ENCODE results near the gene MTUS2.

Gene MTUS2

GRCh38 chr13:28872427-28873176 lies 52.5 kb downstream of the MTUS2 start:
- DNase-seq = no peak
- no peak for TF ChIP-seq GATA1 (IDR thresholded peaks at IDR 0.05; ENCODE audit: low read depth, low read length)
- TF ChIP-seq POLR2A (IDR thresholded peaks at IDR 0.05; ENCODE audit: low read length) = no peak

GRCh38 chr13:28875846-28876615 lies 55.9 kb downstream of the MTUS2 start:
- TF ChIP-seq GATA1 (IDR thresholded peaks at IDR 0.05; ENCODE audit: low read depth, low read length) = no peak
- no peak for TF ChIP-seq POLR2A (IDR thresholded peaks at IDR 0.05; ENCODE audit: low read length)
- no peak for DNase-seq

GRCh38 chr13:28877408-28877807 lies 57.3 kb downstream of the MTUS2 start:
- TF ChIP-seq POLR2A (IDR thresholded peaks at IDR 0.05; ENCODE audit: low read length) = no peak
- no peak for TF ChIP-seq GATA1 (IDR thresholded peaks at IDR 0.05; ENCODE audit: low read depth, low read length)
- DNase-seq = no peak

- no peak for DNase-seq
- TF ChIP-seq GATA1 (IDR thresholded peaks at IDR 0.05; ENCODE audit: low read depth, low read length) (no peak), POLR2A (IDR thresholded peaks at IDR 0.05; ENCODE audit: low read length) (no peak)
Observed at GRCh38 chr13:28885181-28885580, 65.0 kb downstream of the MTUS2 start.

GRCh38 chr13:28889086-28889732 lies 69.1 kb downstream of the MTUS2 start:
- DNase-seq = no peak
- no peak for TF ChIP-seq GATA1 (IDR thresholded peaks at IDR 0.05; ENCODE audit: low read depth, low read length)
- no peak for TF ChIP-seq POLR2A (IDR thresholded peaks at IDR 0.05; ENCODE audit: low read length)

GRCh38 chr13:28890712-28891111 lies 70.6 kb downstream of the MTUS2 start:
- TF ChIP-seq POLR2A (IDR thresholded peaks at IDR 0.05; ENCODE audit: low read length) (no peak), GATA1 (IDR thresholded peaks at IDR 0.05; ENCODE audit: low read depth, low read length) (no peak)

GRCh38 chr13:28918030-28918429 lies 97.9 kb downstream of the MTUS2 start:
- TF ChIP-seq POLR2A (IDR thresholded peaks at IDR 0.05; ENCODE audit: low read length) (no peak), GATA1 (IDR thresholded peaks at IDR 0.05; ENCODE audit: low read depth, low read length) (no peak)
- no peak for DNase-seq

More at GRCh38 chr13:28890712-28891111, 70.6 kb downstream of the MTUS2 start:
- DNase-seq = no peak

- DNase-seq = no peak
- no peak for TF ChIP-seq POLR2A (IDR thresholded peaks at IDR 0.05; ENCODE audit: low read length)
- TF ChIP-seq GATA1 (IDR thresholded peaks at IDR 0.05; ENCODE audit: low read depth, low read length) = no peak
Observed at GRCh38 chr13:28922341-28922740, 102.2 kb downstream of the MTUS2 start.

- DNase-seq = no peak
- TF ChIP-seq POLR2A (IDR thresholded peaks at IDR 0.05; ENCODE audit: low read length) (no peak), GATA1 (IDR thresholded peaks at IDR 0.05; ENCODE audit: low read depth, low read length) (no peak)
Observed at GRCh38 chr13:28935104-28935503, 115.0 kb downstream of the MTUS2 start.

- TF ChIP-seq GATA1 (IDR thresholded peaks at IDR 0.05; ENCODE audit: low read depth, low read length) = no peak
- no peak for TF ChIP-seq POLR2A (IDR thresholded peaks at IDR 0.05; ENCODE audit: low read length)
Observed at GRCh38 chr13:28942906-28943305, 122.8 kb downstream of the MTUS2 start.

GRCh38 chr13:28953714-28954418 lies 133.7 kb downstream of the MTUS2 start:
- no peak for DNase-seq
- TF ChIP-seq GATA1 (IDR thresholded peaks at IDR 0.05; ENCODE audit: low read depth, low read length) (no peak), POLR2A (IDR thresholded peaks at IDR 0.05; ENCODE audit: low read length) (no peak)

More at GRCh38 chr13:28942906-28943305, 122.8 kb downstream of the MTUS2 start:
- no peak for DNase-seq

GRCh38 chr13:28954419-28954725 lies 134.2 kb downstream of the MTUS2 start:
- TF ChIP-seq GATA1 (IDR thresholded peaks at IDR 0.05; ENCODE audit: low read depth, low read length) (no peak), POLR2A (IDR thresholded peaks at IDR 0.05; ENCODE audit: low read length) (no peak)
- DNase-seq = no peak

- no peak for TF ChIP-seq POLR2A (IDR thresholded peaks at IDR 0.05; ENCODE audit: low read length)
- TF ChIP-seq GATA1 (IDR thresholded peaks at IDR 0.05; ENCODE audit: low read depth, low read length) = no peak
- DNase-seq = no peak
Observed at GRCh38 chr13:28954810-28955209, 134.7 kb downstream of the MTUS2 start.

Measured in erythroblast (primary cell).